Mesenchymal stem cell (in vitro differentiated cells and primary cell): ENCODE measurements around the gene DOCK10.

Experiments used
- DNase-seq: peaks from one replicate; pipeline ENCODE4 v3.0.0-alpha.2; 2013
- H2AFZ ChIP-seq: one replicate; pipeline ENCODE4 v1.6.1; 2013; ENCODE audit warnings: low read depth, mild to moderate bottlenecking, control low read depth, inconsistent platforms, low read length, moderate library complexity
- H2AK5ac ChIP-seq: 2 replicates; pipeline ENCODE4 v1.6.1; 2013; ENCODE audit warnings: low read length, moderate library complexity, mild to moderate bottlenecking, inconsistent platforms; ENCODE audit not compliant: severe bottlenecking
- H2BK120ac ChIP-seq: one replicate; pipeline ENCODE4 v1.6.1; 2013; ENCODE audit warnings: low read depth, mild to moderate bottlenecking, inconsistent platforms, low read length, moderate library complexity
- H2BK12ac ChIP-seq, 2 experiments: one replicate each; pipeline ENCODE4 v1.6.1; 2013; ENCODE audit warnings: inconsistent platforms in 2 of 2, low read length in 2 of 2, mild to moderate bottlenecking in 2 of 2, moderate library complexity in 2 of 2, control low read depth in 1 of 2
- H2BK15ac ChIP-seq: one replicate; pipeline ENCODE4 v1.6.1; 2013; ENCODE audit warnings: mild to moderate bottlenecking, low read depth, inconsistent platforms; ENCODE audit not compliant: poor library complexity, severe bottlenecking
- H2BK5ac ChIP-seq: 2 replicates; pipeline ENCODE4 v1.6.1; 2013; ENCODE audit warnings: low read depth, mild to moderate bottlenecking, low read length, control low read depth, inconsistent platforms; ENCODE audit not compliant: poor library complexity, severe bottlenecking
- H3K14ac ChIP-seq, 2 experiments: one replicate each; pipeline ENCODE4 v1.6.1; 2013; ENCODE audit warnings: inconsistent platforms in 2 of 2, low read length in 2 of 2, control low read depth in 1 of 2, mild to moderate bottlenecking in 1 of 2, moderate library complexity in 1 of 2
- H3K18ac ChIP-seq, 2 experiments: one replicate each; pipeline ENCODE4 v1.6.1; 2013; ENCODE audit warnings: inconsistent platforms in 2 of 2, low read length in 2 of 2, control low read depth in 1 of 2, low read depth in 1 of 2, mild to moderate bottlenecking in 1 of 2
- H3K23ac ChIP-seq, 2 experiments: one replicate each; pipeline ENCODE4 v1.6.1; 2013; ENCODE audit warnings: inconsistent platforms in 2 of 2, low read length in 2 of 2, mild to moderate bottlenecking in 2 of 2, moderate library complexity in 2 of 2, control low read depth in 1 of 2
- H3K27ac ChIP-seq: 2 replicates; pipeline ENCODE4 v1.5.1; 2013; ENCODE audit warnings: mild to moderate bottlenecking, moderate library complexity, low read length, control low read depth, inconsistent platforms; ENCODE audit not compliant: poor library complexity, severe bottlenecking
- H3K27me3 ChIP-seq, 2 experiments: 2 replicates each; pipeline versions ENCODE4 v1.6.1 to v1.7.0; 2013; ENCODE audit warnings: low read length in 2 of 2, mild to moderate bottlenecking in 2 of 2, moderate library complexity in 2 of 2, control low read depth in 1 of 2, inconsistent platforms in 1 of 2; ENCODE audit not compliant: control insufficient read depth in 1 of 2, insufficient read depth in 1 of 2
- H3K36me3 ChIP-seq, 2 experiments: 2 replicates each; pipeline versions ENCODE4 v1.6.1 to v1.7.0; 2013; ENCODE audit warnings: low read length in 2 of 2, control low read depth in 1 of 2, inconsistent platforms in 1 of 2, low read depth in 1 of 2, mild to moderate bottlenecking in 1 of 2; ENCODE audit not compliant: insufficient read depth in 2 of 2, control insufficient read depth in 1 of 2
- H3K4ac ChIP-seq, 2 experiments: one replicate each; pipeline ENCODE4 v1.6.1; 2013; ENCODE audit warnings: inconsistent platforms in 2 of 2, low read length in 2 of 2, mild to moderate bottlenecking in 2 of 2, moderate library complexity in 2 of 2, control low read depth in 1 of 2, low read depth in 1 of 2
- H3K4me1 ChIP-seq: 2 replicates; pipeline ENCODE4 v1.6.1; 2013; ENCODE audit warnings: low read depth, low read length, control low read depth; ENCODE audit not compliant: control insufficient read depth, insufficient read depth
- H3K4me2 ChIP-seq: 2 replicates; pipeline ENCODE4 v1.6.1; 2013; ENCODE audit warnings: low read length, mild to moderate bottlenecking, inconsistent platforms; ENCODE audit not compliant: poor library complexity, severe bottlenecking
- H3K4me3 ChIP-seq, 2 experiments: 2 replicates each; pipeline versions ENCODE4 v1.5.1 to v1.7.0; 2013; ENCODE audit warnings: low read length in 2 of 2, mild to moderate bottlenecking in 2 of 2, control low read depth in 1 of 2, low read depth in 1 of 2; ENCODE audit not compliant: insufficient read depth in 1 of 2
- H3K79me1 ChIP-seq: replicated peaks from 2 replicates; pipeline ENCODE4 v1.6.1; 2013; ENCODE audit warnings: mild to moderate bottlenecking, control low read depth, low read length, inconsistent platforms; ENCODE audit not compliant: poor library complexity, severe bottlenecking
- H3K9ac ChIP-seq: 2 replicates; pipeline ENCODE4 v1.7.0; 2013; ENCODE audit warnings: mild to moderate bottlenecking, low read length, moderate library complexity
- H3K9me3 ChIP-seq: 2 replicates; pipeline ENCODE4 v1.7.0; 2013; ENCODE audit warnings: mild to moderate bottlenecking, low read length; ENCODE audit not compliant: control insufficient read depth
- H4K8ac ChIP-seq: one replicate; pipeline ENCODE4 v1.6.1; 2013; ENCODE audit warnings: inconsistent platforms, mild to moderate bottlenecking, low read length, moderate library complexity
- H4K91ac ChIP-seq: one replicate; pipeline ENCODE4 v1.6.1; 2013; ENCODE audit warnings: mild to moderate bottlenecking, low read length, inconsistent platforms
- WGBS: methylation state at CpG from one replicate; pipeline ENCODE4 v1.1.7; 2013; ENCODE audit warnings: mixed read lengths; 5-methylcytosine and 5-hydroxymethylcytosine counted together

Gene DOCK10

DNA sequence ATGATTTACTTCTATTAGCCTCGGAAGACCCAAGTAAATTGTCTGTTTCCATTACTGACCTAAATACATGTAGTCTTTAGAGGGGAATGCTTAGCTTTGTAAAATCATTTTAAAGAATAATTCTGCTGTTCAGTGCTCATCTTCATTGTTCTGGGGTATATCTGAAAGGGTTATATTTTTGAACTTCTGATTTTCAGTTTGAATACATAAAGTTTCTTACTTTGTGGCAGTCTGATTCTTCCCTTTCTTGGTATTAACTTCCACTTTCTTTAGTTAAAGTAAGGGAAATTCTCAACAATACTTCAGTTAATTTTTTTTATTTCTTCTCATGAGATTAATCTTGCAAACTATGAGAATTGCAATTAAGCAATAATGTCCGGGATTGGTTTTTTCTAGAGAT lies 148.4 kb downstream of the DOCK10 start:
- Histone ChIP-seq H3K27ac (no peak overlapping the region), H4K91ac (no peak overlapping the region), H3K4me1 (peaks cover 2% of the 10 kb centered on the region), H3K4ac (no peak overlapping the region), H4K8ac (no peak overlapping the region), H3K27me3 (no peaks in the 10 kb centered on the region), H3K4me2 (no peak overlapping the region), H2BK15ac (no peak overlapping the region), H3K79me1 (peaks cover 6% of the 10 kb centered on the region), H3K14ac (no peak overlapping the region), H2BK120ac (no peak overlapping the region), H2BK5ac (no peak overlapping the region), H2AFZ (no peak overlapping the region), H3K18ac (no peak overlapping the region), H3K4me3 (no peak overlapping the region), H3K9me3 (no peaks in the 10 kb centered on the region), H2BK12ac (no peak overlapping the region), H3K9ac (no peak overlapping the region), H3K36me3 (peaks cover 3 to 64% of the 10 kb centered on the region in 2 experiments), H2AK5ac (no peak overlapping the region), H3K23ac (no peak overlapping the region)
- DNase-seq = no peak
- 88% methylated on average over 1 of the region's 2 CpGs for WGBS

DNA sequence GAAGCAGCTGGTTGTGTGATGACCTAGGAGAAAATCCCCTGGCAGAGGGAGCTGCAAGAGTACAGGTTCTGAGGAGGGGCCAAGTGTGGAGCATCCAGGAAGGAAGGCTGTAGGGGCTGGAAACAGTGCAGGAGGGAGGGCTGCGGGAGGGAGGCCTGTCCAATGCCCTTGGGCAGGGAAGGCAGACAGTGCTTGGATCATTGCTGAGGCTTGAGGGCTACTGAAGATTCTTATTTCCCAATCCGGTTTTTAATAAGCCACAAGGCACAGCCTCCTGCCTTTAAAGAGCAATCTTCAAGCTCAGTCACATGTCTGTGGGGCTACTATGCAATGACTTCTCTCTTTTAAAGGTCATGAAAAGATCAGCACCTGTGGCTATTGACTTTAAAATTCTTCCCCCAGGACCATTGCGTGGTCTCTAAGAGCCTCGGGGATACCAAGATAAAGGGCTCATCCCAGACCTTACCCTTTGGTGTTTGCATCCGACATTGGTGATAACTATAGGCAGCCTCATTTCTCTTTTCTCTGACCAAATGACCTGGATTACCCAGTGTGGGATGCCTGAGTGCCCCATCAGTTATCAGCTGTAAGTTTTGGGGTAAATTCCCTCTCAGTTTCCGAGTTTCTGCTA lies 149.6 kb downstream of the DOCK10 start:
- no peak for DNase-seq
- peaks cover 2% of the 10 kb centered on the region for H3K79me1 ChIP-seq
- H3K27me3 ChIP-seq = no peaks in the 10 kb centered on the region
- no peaks in the 10 kb centered on the region for H3K9me3 ChIP-seq
- H2AFZ ChIP-seq = no peak overlapping the region
- no peak overlapping the region for H3K4me3 ChIP-seq
- no peaks in the 10 kb centered on the region for H3K4me1 ChIP-seq
- no peak overlapping the region for H3K23ac ChIP-seq
- no peak overlapping the region for H4K91ac ChIP-seq
- no peak overlapping the region for H3K18ac ChIP-seq
- H2BK12ac ChIP-seq = no peak overlapping the region
- no peak overlapping the region for H2BK120ac ChIP-seq
- 65% methylated on average over 6 of the region's 6 CpGs for WGBS
- H3K4ac ChIP-seq = no peak overlapping the region
- no peak overlapping the region for H3K4me2 ChIP-seq
- no peak overlapping the region for H2AK5ac ChIP-seq
- peak overlapping the region in 1 of 2 experiments; percentile 27 for H3K14ac ChIP-seq
- H3K9ac ChIP-seq = no peak overlapping the region
- no peak overlapping the region for H4K8ac ChIP-seq
- no peak overlapping the region for H2BK5ac ChIP-seq
- peaks cover 3 to 64% of the 10 kb centered on the region in 2 experiments for H3K36me3 ChIP-seq
- no peak overlapping the region for H3K27ac ChIP-seq
- H2BK15ac ChIP-seq = no peak overlapping the region

DNA sequence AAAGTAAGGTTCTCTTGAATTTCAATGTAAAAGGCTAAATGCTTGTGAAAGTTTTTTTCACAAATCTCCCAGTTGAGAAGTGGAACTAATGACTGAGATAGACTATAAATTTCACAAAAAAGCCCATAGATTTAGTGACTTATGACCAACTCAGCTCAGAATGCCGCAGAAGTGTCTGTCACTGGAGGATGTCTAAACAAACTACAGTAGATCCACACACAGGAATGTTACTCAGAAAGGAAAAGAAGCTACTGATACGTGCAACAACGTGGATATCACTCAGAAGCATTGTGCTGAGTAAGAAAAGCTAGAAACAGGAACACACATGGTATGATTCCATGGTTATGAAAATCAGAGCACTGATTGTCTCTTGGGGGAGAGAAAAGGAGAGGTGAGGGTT lies 151.9 kb downstream of the DOCK10 start:
- Histone ChIP-seq H3K4ac (no peak overlapping the region), H3K79me1 (peaks cover 5% of the 10 kb centered on the region), H3K4me2 (no peak overlapping the region), H3K23ac (no peak overlapping the region), H2AFZ (no peak overlapping the region), H3K18ac (no peak overlapping the region), H3K36me3 (peaks cover 3 to 56% of the 10 kb centered on the region in 2 experiments), H3K27me3 (no peaks in the 10 kb centered on the region), H3K9ac (no peak overlapping the region), H2BK5ac (no peak overlapping the region), H4K8ac (no peak overlapping the region), H4K91ac (no peak overlapping the region), H2BK120ac (no peak overlapping the region), H3K4me3 (no peak overlapping the region), H2BK12ac (no peak overlapping the region), H3K9me3 (no peaks in the 10 kb centered on the region), H2BK15ac (no peak overlapping the region), H3K14ac (no peak overlapping the region), H3K4me1 (peaks cover 3% of the 10 kb centered on the region), H3K27ac (no peak overlapping the region), H2AK5ac (no peak overlapping the region)
- peak; percentile 67 for DNase-seq
- 53% methylated on average over 3 of the region's 3 CpGs for WGBS

DNA sequence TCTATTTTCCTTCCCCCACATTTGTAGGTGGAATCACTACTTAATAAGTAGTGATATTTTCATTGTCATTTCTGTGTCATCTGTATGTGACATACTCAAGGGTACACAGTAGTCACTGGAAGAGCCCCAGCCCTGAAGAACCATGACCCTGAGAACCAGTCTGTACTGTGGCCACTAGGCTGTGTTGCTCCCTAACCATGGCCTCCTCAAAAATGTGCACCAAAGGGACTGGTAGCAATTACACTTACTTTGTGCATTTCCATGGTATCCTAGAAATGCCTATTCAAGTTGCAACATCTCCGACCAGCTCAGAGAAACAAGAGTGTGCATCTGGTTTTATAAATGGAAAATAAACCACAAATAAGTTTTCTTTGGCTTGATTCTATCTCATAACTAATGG lies 155.1 kb downstream of the DOCK10 start:
- DNase-seq = no peak
- H3K4me2 ChIP-seq = no peak overlapping the region
- H2AK5ac ChIP-seq = peak overlapping the region; percentile 13
- H3K27me3 ChIP-seq = no peaks in the 10 kb centered on the region
- no peak overlapping the region for H2BK120ac ChIP-seq
- H3K36me3 ChIP-seq = peaks cover 0 to 33% of the 10 kb centered on the region in 2 experiments
- no peak overlapping the region for H2BK5ac ChIP-seq
- no peak overlapping the region for H2BK15ac ChIP-seq
- H2BK12ac ChIP-seq = no peak overlapping the region
- WGBS = no CpG with 5 or more reads among the region's 1 CpG
- no peak overlapping the region for H2AFZ ChIP-seq
- no peaks in the 10 kb centered on the region for H3K9me3 ChIP-seq
- H3K27ac ChIP-seq = no peak overlapping the region
- no peak overlapping the region for H3K4ac ChIP-seq
- peaks cover 6% of the 10 kb centered on the region for H3K4me1 ChIP-seq
- no peak overlapping the region for H4K91ac ChIP-seq
- peak overlapping the region; percentile 82 for H3K9ac ChIP-seq
- no peak overlapping the region for H3K4me3 ChIP-seq
- no peak overlapping the region for H3K18ac ChIP-seq
- H3K79me1 ChIP-seq = peaks cover 2% of the 10 kb centered on the region
- H3K14ac ChIP-seq = no peak overlapping the region
- no peak overlapping the region for H4K8ac ChIP-seq
- H3K23ac ChIP-seq = no peak overlapping the region
